Fibroblast of lung (primary cell): ENCODE measurements around the gene SULF2.
"Not testable (repeated sequence)": the region's sequence is repeated elsewhere in the genome, so short reads cannot be mapped to it uniquely, and the experiment has no call there.

Source experiments
- CTCF ChIP-seq, 2 donors: IDR thresholded peaks in 1 of 2; conservative IDR thresholded peaks in 1 of 2; 1 replicate in 1 of 2; 2 replicates in 1 of 2; pipeline ENCODE4 v1.5.1; 2011 to 2012; ENCODE audit warnings: low read length in 2 of 2, control low read depth in 1 of 2, inconsistent platforms in 1 of 2, low read depth in 1 of 2, mild to moderate bottlenecking in 1 of 2
- EZH2 ChIP-seq: IDR thresholded peaks from 2 replicates; pipeline ENCODE4 v1.5.1; 2012; ENCODE audit warnings: low read length, control low read depth, mild to moderate bottlenecking; ENCODE audit errors: missing control alignments

DNA sequence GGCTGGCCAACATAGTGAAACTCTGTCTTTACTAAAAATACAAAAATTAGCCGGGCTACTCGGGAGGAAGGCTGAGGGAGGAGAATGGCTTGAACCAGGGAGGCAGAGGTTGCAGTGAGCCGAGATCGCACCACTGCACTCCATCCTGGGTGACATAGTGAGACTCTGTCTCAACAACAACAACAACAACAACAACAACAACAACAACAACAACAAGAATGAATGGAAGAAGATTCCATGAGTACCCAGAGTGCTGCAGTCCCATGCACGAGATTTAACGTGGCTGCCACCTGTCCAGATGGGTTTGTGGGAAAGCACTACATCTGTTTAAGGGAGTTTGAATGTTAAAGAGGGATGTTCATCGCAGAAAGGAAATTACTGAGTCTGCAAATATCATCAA, 19.7 kb upstream of the SULF2 start:
- TF ChIP-seq CTCF (conservative IDR thresholded peaks at IDR 0.05 in 1 of 2, IDR thresholded peaks at IDR 0.05 in 1 of 2; ENCODE audit: low read depth in 1 of 2, low read length in 2 of 2); EZH2: not testable (repeated sequence)
